HepG2 (cell line): ENCODE results near the gene RIPK1. TPM values are rescaled to one million over a fixed set of nuclear protein-coding genes. Genes with fewer than 3 reads are reported as not detected.

Source experiments
- ATAC-seq: fragments of 200-7000 bp; cut with Tn5 transposase; 3 replicates; pipeline ENCODE4 v1.9.1; 2020; ENCODE audit warnings: mild to moderate bottlenecking, moderate library complexity
- BruUV-seq: library from RNA; stranded (reverse); fragments of 400-500 nt; replicated peaks from 2 replicates; lab custom pipeline; 2021; lab: Mats Ljungman, UMichigan
- CTCF ChIA-PET: fragments of 300-600 bp; formaldehyde crosslinking; extraction: SDS; loops from one replicate; lab custom pipeline; 2021; ENCODE audit warnings: low total read pairs, inconsistent platforms, low intra/inter-chr PET ratio; lab: Yijun Ruan, JAX
- POLR2A ChIA-PET: fragments of 350-600 bp; sonication (Branson Sonifier 250); formaldehyde crosslinking; loops from one replicate; lab custom pipeline; 2020; ENCODE audit warnings: antibody characterized with exemption, inconsistent platforms; lab: Yijun Ruan, JAX
- DNase-seq: peaks from one replicate; pipeline ENCODE4 v3.0.0-alpha.2; 2015; ENCODE audit warnings: low spot score
- FAIRE-seq: peaks from 3 replicates; lab custom pipeline; 2011; peaks lifted over from hg19 to GRCh38; lab: Jason Lieb, UNC
- H2AFZ ChIP-seq: one replicate; pipeline ENCODE4 v1.6.1; 2011; ENCODE audit warnings: low read length, inconsistent platforms
- H3K27ac ChIP-seq: fragments of 300-600 bp; 3 replicates; pipeline ENCODE4 v1.8.0; 2011; ENCODE audit warnings: mixed run types, mild to moderate bottlenecking, mixed read lengths, low read length, inconsistent platforms; ENCODE audit not compliant: insufficient read depth; ENCODE audit errors: extremely low read length
- H3K27me3 ChIP-seq, 2 experiments: fragments of 200-600 bp in 1 of 2; 2 replicates in 1 of 2; 3 replicates in 1 of 2; pipeline versions ENCODE4 v1.6.0 to v1.8.0; 2011; ENCODE audit warnings: low read length in 2 of 2, mild to moderate bottlenecking in 2 of 2, moderate library complexity in 2 of 2, inconsistent platforms in 1 of 2; ENCODE audit not compliant: insufficient read depth in 2 of 2, control insufficient read depth in 1 of 2
- H3K36me3 ChIP-seq, 2 experiments: fragments of 200-600 bp in 1 of 2; replicated peaks in 1 of 2; 2 replicates in 1 of 2; 3 replicates in 1 of 2; pipeline versions ENCODE4 v1.5.1 to v1.8.0; 2011; ENCODE audit warnings: low read length in 2 of 2, inconsistent platforms in 1 of 2; ENCODE audit not compliant: insufficient read depth in 2 of 2, control insufficient read depth in 1 of 2
- H3K4me1 ChIP-seq: 2 replicates; pipeline ENCODE4 v1.5.1; 2012; ENCODE audit warnings: low read length, inconsistent platforms; ENCODE audit not compliant: insufficient read depth
- H3K4me2 ChIP-seq: 2 replicates; pipeline ENCODE4 v1.6.0; 2011; ENCODE audit warnings: low read depth, low read length, inconsistent platforms
- H3K4me3 ChIP-seq, 3 experiments: fragments of 200-600 bp in 1 of 3; sonication (generic), shearing (Covaris generic) in 1 of 3; replicated peaks in 1 of 3; 2 replicates each; pipeline ENCODE4 v1.5.1; 2011 to 2016; ENCODE audit warnings: low read length in 3 of 3, inconsistent platforms in 2 of 3, low read depth in 2 of 3, mild to moderate bottlenecking in 2 of 3, control low read depth in 1 of 3, mixed read lengths in 1 of 3; ENCODE audit not compliant: insufficient read depth in 1 of 3
- H3K79me2 ChIP-seq: one replicate; pipeline ENCODE4 v1.6.1; 2011; ENCODE audit warnings: low read length, inconsistent platforms; ENCODE audit not compliant: insufficient read depth
- H3K9ac ChIP-seq: 2 replicates; pipeline ENCODE4 v1.6.0; 2011; ENCODE audit warnings: mild to moderate bottlenecking, low read depth, low read length, inconsistent platforms; ENCODE audit not compliant: insufficient read depth
- H3K9me3 ChIP-seq: 2 replicates; pipeline ENCODE4 v1.5.1; 2012; ENCODE audit warnings: mild to moderate bottlenecking, low read length
- H4K20me1 ChIP-seq: 2 replicates; pipeline ENCODE4 v1.6.0; 2011; ENCODE audit warnings: inconsistent platforms, mild to moderate bottlenecking, low read length, moderate library complexity; ENCODE audit not compliant: insufficient read depth
- EP300 ChIP-seq, 3 experiments: sonication (generic) in 1 of 3; formaldehyde crosslinking in 1 of 3; IDR thresholded peaks; 2 replicates each; pipeline versions ENCODE4 v1.5.1 to v1.6.1; 2011 to 2020; ENCODE audit warnings: low read depth in 2 of 3, low read length in 2 of 3, borderline replicate concordance in 1 of 3, improper control_type of control experiment in 1 of 3, mild to moderate bottlenecking in 1 of 3, missing genetic modification reagents in 1 of 3, moderate library complexity in 1 of 3
- POLR2AphosphoS2 ChIP-seq: IDR thresholded peaks from 2 replicates; pipeline ENCODE4 v1.6.1; 2011; ENCODE audit warnings: low read depth, low read length, improper control_type of control experiment
- RBFOX2 ChIP-seq: fragments of 200-400 bp; formaldehyde crosslinking; IDR thresholded peaks from 2 replicates; pipeline ENCODE4 v1.6.1; 2017; ENCODE audit warnings: low read depth, mild to moderate bottlenecking, low read length
- ZNF24 ChIP-seq: fragments of 450-650 bp; IDR thresholded peaks from 2 replicates; pipeline ENCODE4 v1.6.1; 2017; ENCODE audit warnings: antibody characterized with exemption, mild to moderate bottlenecking
- WGBS: methylation state at CpG from one replicate; pipeline ENCODE4 v1.1.6; 2017; ENCODE audit warnings: low lambda C conversion rate; 5-methylcytosine and 5-hydroxymethylcytosine counted together
- in situ Hi-C: cut with HindIII; loops from 2 replicates; pipeline ENCODE4 v1.10.0; 2017; ENCODE audit warnings: low pct_unique_long_range_greater_than_20kb; ENCODE audit not compliant: extremely low pct_ligation_motif_present
- intact Hi-C: fragments of 100-400 bp; cut with micrococcal nuclease; formaldehyde crosslinking; loops from one replicate; pipeline ENCODE4 v1.10.0; 2022; ENCODE audit not compliant: unreplicated experiment
- polyA plus RNA-seq, 8 experiments: library from polyadenylated mRNA; depleted of rRNA in 3 of 8; stranded (reverse) in 7 of 8; unstranded in 1 of 8; fragments of >200 nt; fragmentation: Illumina TruSeq in 4 of 8; extraction: Trizol in 4 of 8; gene quantifications; 2 replicates each; pipeline versions ENCODE4 v1.2.1 to v1.2.3, GENCODE V29; 2011 to 2016; ENCODE audit warnings: low read depth in 4 of 8, missing spikeins in 1 of 8, mixed read lengths in 1 of 8; ENCODE audit not compliant: insufficient read depth in 1 of 8
- total RNA-seq, 5 experiments: library from RNA; depleted of rRNA; stranded (reverse); fragments of >200 nt; fragmentation: Illumina TruSeq; extraction: Trizol; gene quantifications; 2 replicates each; pipeline ENCODE4 v1.2.3, GENCODE V29; 2016; ENCODE audit warnings: low read depth in 1 of 5

Gene RIPK1
- total and polyA plus RNA-seq, 2 of the 13 experiments (the other 11 are each of a cell fraction or from before 2014, with no cell fraction given): 9.0 to 10.3 TPM

DNA sequence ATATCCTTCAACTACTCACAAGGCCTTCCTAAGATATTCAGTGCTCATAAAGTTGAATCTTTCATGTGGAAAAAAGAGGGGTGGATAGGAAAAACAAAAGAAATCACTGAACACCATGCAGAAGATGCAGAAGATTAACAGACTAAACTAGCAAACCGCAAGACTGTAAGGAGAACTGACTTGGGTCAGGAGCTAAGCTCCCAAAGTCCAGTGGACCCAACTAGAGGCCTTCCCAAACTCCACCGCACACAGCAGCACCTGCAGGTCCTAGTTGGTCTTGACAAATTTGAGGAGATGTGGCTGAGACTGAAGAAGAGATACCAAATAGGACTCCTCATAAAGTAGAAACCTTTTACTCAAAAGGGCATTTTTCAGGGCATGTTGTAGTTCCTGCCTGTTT lies 3.3 kb downstream of the RIPK1 start:
- DNase-seq (no peak), FAIRE-seq (no peak), ATAC-seq (no peak)
- Histone ChIP-seq H3K4me1 (peaks cover 60% of the 10 kb centered on the region), H3K9ac (no peak overlapping the region), H3K27ac (peak overlapping the region; percentile 0), H3K27me3 (no peaks in the 10 kb centered on the region; a peak in 1 of 5 replicates), H2AFZ (no peak overlapping the region), H4K20me1 (0 out of 2 replicates have a peak, but pooled peaks cover 3% of the 10 kb centered on the region), H3K4me3 (no peak overlapping the region), H3K36me3 (peaks cover 0 to 3% of the 10 kb centered on the region in 2 experiments; a peak in 4 of 5 replicates), H3K79me2 (peaks cover 78% of the 10 kb centered on the region), H3K4me2 (no peak overlapping the region), H3K9me3 (no peaks in the 10 kb centered on the region)
- POLR2A ChIA-PET: no interaction called here
- intact Hi-C loops: no loop called here
- CTCF ChIA-PET: no interaction called here
- WGBS: 89% methylated on average over 2 of the region's 2 CpGs
- TF ChIP-seq EP300 (IDR thresholded peaks at IDR 0.05; ENCODE audit: low read depth in 2 of 2, low read length in 2 of 2) (no peak), EP300 (CRISPR knock-in tag; IDR thresholded peaks at IDR 0.05; ENCODE audit: borderline replicate concordance) (no peak), RBFOX2 (0 out of 2 replicates have a peak, but pooled peaks have one; percentile 45)
- no TSS peak for BruUV-seq
- in situ Hi-C loops: no loop called here

DNA sequence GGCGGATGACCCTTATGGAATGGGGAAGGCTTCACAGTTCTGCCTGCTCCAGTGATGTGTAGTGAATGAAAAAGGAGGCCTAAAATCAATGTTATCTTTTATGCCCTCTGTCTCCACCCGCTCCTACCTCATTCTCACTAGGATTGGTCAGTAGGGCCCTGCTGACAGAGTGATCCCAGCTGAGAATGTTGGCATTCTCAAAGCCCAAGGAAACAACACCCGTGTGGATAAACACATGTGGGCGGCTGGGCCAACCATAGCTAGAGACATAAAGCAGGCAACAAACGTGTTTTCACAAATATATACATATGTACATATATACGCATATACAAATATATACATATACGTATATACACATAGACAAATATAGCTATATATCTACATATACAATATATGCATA lies 4.5 kb downstream of the RIPK1 start:
- in situ Hi-C loops (no loop called here), intact Hi-C loops (no loop called here)
- H3K9me3 ChIP-seq: no peaks in the 10 kb centered on the region
- H4K20me1 ChIP-seq: 0 out of 2 replicates have a peak, but pooled peaks cover 3% of the 10 kb centered on the region
- CTCF ChIA-PET: no interaction called here
- TF ChIP-seq POLR2AphosphoS2 (0 out of 2 replicates have a peak, but pooled peaks have one; percentile 17), ZNF24 (no peak)
- peaks cover 10 to 12% of the 10 kb centered on the region in 2 experiments for H3K36me3 ChIP-seq
- 82% methylated on average over 7 of the region's 7 CpGs for WGBS
- no peak overlapping the region for H3K4me2 ChIP-seq
- no peaks in the 10 kb centered on the region; a peak in 1 of 5 replicates for H3K27me3 ChIP-seq
- no peak overlapping the region for H2AFZ ChIP-seq
- H3K4me3 ChIP-seq: no peak overlapping the region
- H3K9ac ChIP-seq: no peak overlapping the region
- ATAC-seq: no peak
- POLR2A ChIA-PET: no interaction called here
- H3K27ac ChIP-seq: no peak overlapping the region
- BruUV-seq: no TSS peak
- no peak for FAIRE-seq
- peaks cover 48% of the 10 kb centered on the region for H3K4me1 ChIP-seq
- peaks cover 73% of the 10 kb centered on the region for H3K79me2 ChIP-seq
- no peak for DNase-seq
